Skeletal muscle tissue (tissue), 4 donors: ENCODE data around the gene MTX3. TPM values are rescaled to one million over a fixed set of nuclear protein-coding genes. Genes with fewer than 3 reads are reported as not detected.

ENCODE experiments used
- H3K27ac ChIP-seq: one replicate; pipeline ENCODE4 v1.7.0; 2013; ENCODE audit warnings: mild to moderate bottlenecking, low read depth, low read length, inconsistent platforms
- H3K27me3 ChIP-seq, 3 donors: one replicate each; pipeline ENCODE4 v1.7.0; 2013; ENCODE audit warnings: low read length in 3 of 3; ENCODE audit not compliant: control insufficient read depth in 3 of 3, insufficient read depth in 3 of 3
- H3K36me3 ChIP-seq, 3 donors: one replicate each; pipeline ENCODE4 v1.7.0; 2013; ENCODE audit warnings: low read length in 3 of 3; ENCODE audit not compliant: control insufficient read depth in 3 of 3, insufficient read depth in 3 of 3
- H3K4me1 ChIP-seq, 3 donors: one replicate each; pipeline ENCODE4 v1.7.0; 2013; ENCODE audit warnings: low read length in 3 of 3, mild to moderate bottlenecking in 3 of 3; ENCODE audit not compliant: control insufficient read depth in 3 of 3, insufficient read depth in 3 of 3
- H3K4me3 ChIP-seq, 3 donors: one replicate each; pipeline ENCODE4 v1.7.0; 2013; ENCODE audit warnings: low read length in 3 of 3
- H3K9ac ChIP-seq, 3 donors: one replicate each; pipeline ENCODE4 v1.7.0; 2013; ENCODE audit warnings: low read length in 3 of 3, mild to moderate bottlenecking in 3 of 3, moderate library complexity in 2 of 3, low read depth in 1 of 3
- H3K9me3 ChIP-seq, 3 donors: one replicate each; pipeline ENCODE4 v1.7.0; 2013; ENCODE audit warnings: low read length in 3 of 3; ENCODE audit not compliant: control insufficient read depth in 3 of 3
- total RNA-seq: library from RNA; depleted of rRNA; stranded (reverse); fragments of >200 nt; gene quantifications from one replicate; pipeline ENCODE4 v1.2.3, GENCODE V29; 2014
- donor health status: Osteomylitis.

The MTX3 gene
- total RNA-seq, 1 donor from 2014 or later, result 10.4 TPM

DNA sequence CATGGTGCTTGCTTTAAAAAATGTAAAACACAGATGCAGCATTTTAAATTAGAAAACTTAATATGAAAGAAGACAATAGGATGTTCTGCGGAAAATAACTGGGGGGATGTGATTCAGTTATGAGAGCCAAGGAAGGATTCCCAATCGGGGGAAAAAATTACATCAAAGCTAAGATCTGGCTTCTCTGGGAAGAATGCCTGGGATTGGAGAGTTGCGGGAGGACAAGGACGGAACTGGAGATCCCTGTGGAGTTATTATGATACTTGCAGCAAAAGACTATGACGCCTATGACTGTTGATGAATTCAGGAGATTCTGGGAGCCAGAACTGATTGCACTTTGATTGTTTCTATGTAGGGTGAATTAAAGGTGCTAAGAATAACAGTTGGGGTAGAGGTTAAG is 24.6 kb downstream of the MTX3 start:
- Histone ChIP-seq H3K4me1 (no peaks in the 10 kb centered on the region), H3K4me3 (no peak overlapping the region), H3K27ac (no peak overlapping the region), H3K27me3 (no peaks in the 10 kb centered on the region), H3K9me3 (no peaks in the 10 kb centered on the region), H3K36me3 (no peaks in the 10 kb centered on the region), H3K9ac (no peak overlapping the region)

DNA sequence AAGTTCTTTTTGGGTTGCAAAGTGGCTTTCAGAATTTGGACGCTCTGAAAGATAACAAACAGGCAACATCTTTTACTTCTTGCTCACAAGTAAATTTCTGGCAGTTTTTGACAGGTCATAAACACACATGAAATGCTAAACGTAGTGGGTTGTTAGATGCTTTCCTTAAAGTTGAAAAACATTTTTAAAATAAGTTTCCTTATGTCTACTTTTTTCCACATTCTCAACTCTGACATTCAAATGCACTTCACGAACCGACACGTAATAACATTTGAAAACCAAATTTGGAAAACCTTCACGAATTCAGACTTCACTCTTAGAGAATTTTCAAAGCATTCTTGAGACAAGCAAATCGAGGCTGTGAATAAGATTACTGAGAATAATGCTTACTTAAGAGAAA is 26.9 kb downstream of the MTX3 start:
- Histone ChIP-seq H3K27me3 (no peaks in the 10 kb centered on the region), H3K27ac (no peak overlapping the region), H3K4me3 (no peak overlapping the region), H3K9me3 (no peaks in the 10 kb centered on the region), H3K4me1 (no peaks in the 10 kb centered on the region), H3K36me3 (no peaks in the 10 kb centered on the region), H3K9ac (no peak overlapping the region)

DNA sequence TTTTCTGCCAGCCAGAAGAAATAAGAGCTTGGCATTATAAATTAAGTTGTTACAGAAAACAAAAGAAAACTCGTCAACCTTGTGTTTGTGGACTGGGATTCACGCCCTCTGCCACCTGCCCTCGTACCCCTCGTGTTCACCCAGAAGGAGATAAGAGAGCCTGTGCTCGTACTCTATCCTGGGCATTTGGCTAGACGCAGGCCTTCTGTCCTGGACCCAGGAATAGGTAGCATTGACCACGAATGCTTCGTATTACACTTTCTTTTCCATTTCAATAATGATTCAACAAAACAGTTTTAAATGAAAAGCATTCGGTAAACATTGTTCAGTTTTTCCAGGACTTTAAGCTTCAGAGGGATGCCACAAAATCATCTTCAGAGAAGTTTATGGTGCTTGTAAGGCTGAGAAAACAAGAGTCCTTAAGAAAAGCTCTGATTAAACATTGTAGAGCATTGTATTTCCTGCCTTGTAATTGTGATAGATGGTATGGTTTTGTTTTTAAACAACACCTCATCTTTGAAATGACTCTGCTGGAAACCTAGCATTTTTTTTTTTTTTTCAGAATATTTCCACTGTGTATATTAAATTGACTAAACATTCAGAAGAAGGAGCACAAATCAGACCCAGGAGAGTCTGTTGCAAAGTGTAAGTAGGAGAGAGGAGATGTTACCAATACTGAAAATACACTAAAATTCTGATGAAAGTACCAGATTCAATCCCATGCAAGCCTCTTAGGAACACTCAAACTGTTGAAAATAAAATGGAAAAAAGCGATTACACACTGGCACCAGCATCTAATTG is 27.6 kb downstream of the MTX3 start:
- Histone ChIP-seq H3K27ac (no peak overlapping the region), H3K4me1 (no peaks in the 10 kb centered on the region), H3K9me3 (no peaks in the 10 kb centered on the region), H3K9ac (no peak overlapping the region), H3K36me3 (no peaks in the 10 kb centered on the region), H3K27me3 (no peaks in the 10 kb centered on the region), H3K4me3 (no peak overlapping the region)

GRCh38 chr5:79962575-79963222 is 28.4 kb downstream of the MTX3 start:
- no peaks in the 10 kb centered on the region for H3K9me3 ChIP-seq
- H3K27me3 ChIP-seq, result no peaks in the 10 kb centered on the region
- H3K9ac ChIP-seq, result no peak overlapping the region
- no peaks in the 10 kb centered on the region for H3K4me1 ChIP-seq
- no peaks in the 10 kb centered on the region for H3K36me3 ChIP-seq
- no peak overlapping the region for H3K27ac ChIP-seq
- H3K4me3 ChIP-seq, result no peak overlapping the region

DNA sequence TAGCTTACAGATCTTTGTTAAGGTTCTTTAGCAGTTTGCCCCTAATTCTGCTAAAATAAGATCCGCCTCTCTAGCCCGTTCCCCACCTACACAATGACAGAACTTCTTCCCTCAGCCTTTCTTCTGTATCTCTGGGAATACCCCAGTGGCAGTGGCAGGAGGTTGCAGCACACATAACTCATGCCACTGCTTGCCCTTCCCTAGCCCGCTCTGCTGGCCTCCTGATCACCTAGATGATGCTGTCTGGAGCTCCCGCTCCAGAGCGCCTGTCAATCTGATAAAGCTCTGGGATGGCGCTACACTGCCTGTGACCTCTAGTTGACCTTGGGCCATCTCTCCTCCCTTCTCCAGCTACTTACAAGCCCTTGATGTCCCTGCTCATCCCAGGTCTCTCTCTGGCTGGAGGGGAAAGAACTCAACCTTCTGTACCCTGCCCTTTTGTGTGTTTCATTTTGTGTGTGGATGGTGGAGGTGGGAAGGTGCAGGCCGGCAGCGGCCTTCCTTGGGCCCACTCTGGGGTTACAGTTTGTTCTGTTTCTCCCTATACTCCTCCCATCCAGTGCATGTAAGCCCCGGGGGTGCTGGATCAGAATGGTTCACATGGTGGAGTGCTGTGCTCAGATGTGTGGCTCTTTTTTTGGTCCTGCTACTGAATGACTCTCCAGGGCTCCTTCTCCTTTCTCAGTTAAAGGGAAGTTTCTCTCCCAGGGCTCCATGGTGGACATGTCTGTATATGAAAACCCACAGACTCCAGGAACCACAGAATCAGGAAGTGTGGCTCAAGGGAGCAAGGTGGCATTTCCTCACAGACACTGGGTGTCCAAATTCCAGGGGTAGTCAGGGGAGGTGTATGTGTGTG is 29.1 kb downstream of the MTX3 start:
- Histone ChIP-seq H3K4me1 (no peaks in the 10 kb centered on the region), H3K36me3 (no peaks in the 10 kb centered on the region), H3K27me3 (no peaks in the 10 kb centered on the region), H3K9me3 (no peaks in the 10 kb centered on the region), H3K9ac (no peak overlapping the region), H3K27ac (no peak overlapping the region), H3K4me3 (no peak overlapping the region)

GRCh38 chr5:79959407-79959806 is 31.7 kb downstream of the MTX3 start:
- Histone ChIP-seq H3K4me3 (no peak overlapping the region), H3K4me1 (peaks cover 0 to 7% (median 6%) of the 10 kb centered on the region in 3 donors), H3K36me3 (no peaks in the 10 kb centered on the region), H3K27me3 (no peaks in the 10 kb centered on the region), H3K27ac (no peak overlapping the region), H3K9ac (no peak overlapping the region), H3K9me3 (no peaks in the 10 kb centered on the region)

DNA sequence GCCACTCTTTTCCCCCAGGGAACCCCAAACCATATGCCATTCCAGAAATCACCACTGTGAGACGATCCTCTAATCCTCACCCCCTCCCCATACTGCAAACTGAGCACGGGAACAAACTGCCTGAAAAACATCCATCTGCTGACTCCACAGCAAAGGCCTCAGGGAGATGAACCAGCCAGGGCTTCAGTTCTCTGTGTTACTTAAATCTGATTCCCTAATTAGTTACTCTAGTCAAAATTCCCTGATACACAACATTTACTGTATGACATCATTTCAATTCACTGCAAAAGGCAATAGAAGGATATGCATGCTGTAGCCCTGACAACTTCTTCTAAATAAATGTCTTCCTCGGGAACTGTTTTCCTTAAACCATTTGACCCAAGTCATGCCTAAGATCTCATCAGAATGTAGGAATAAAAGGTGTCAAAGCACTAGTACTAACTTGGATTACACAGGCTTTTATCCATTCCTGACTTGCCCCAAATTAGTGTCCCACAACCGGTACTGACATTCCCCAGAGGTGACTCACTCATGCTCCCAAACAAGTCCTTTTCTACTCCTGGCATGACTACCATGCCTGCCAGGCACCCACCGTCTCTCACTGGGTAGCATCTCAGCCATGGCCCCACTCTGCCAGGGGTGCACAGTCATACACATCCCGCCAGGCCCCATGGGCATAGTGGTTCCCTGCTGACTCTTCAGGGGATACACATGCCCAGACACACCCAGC is 35.0 kb downstream of the MTX3 start:
- H3K36me3 ChIP-seq, result no peaks in the 10 kb centered on the region
- H3K27me3 ChIP-seq, result no peaks in the 10 kb centered on the region
- H3K9ac ChIP-seq, result no peak overlapping the region
- no peak overlapping the region for H3K4me3 ChIP-seq
- no peak overlapping the region for H3K27ac ChIP-seq
- peaks cover 0 to 7% (median 6%) of the 10 kb centered on the region in 3 donors for H3K4me1 ChIP-seq
- no peaks in the 10 kb centered on the region for H3K9me3 ChIP-seq

DNA sequence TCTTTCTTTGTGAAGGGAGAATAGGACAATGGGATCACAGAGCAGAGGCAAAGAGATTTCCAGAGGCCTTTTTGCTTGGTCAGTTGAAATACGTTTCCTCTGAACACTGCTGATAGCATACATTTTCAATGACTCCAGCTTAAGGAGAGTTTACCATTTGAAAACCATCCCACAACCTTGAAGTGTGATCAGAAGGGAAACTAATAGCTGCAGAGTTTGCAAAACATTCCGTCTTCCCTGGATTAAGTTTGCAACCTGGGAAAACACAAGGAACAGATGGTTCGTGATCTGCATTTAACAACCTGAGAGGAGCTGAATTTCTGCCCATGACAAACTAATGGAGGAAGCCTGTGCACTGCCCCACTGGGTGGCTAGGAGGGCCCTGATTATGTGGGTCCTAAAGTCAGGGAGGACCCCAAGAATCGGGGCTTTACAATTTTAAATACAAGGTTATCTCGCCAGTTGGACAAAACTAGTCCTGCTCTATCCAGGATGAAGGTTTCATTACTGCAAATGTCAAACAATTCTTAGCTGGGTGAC is 35.6 kb downstream of the MTX3 start:
- H3K27ac ChIP-seq, result peak overlapping the region; percentile 34
- H3K4me3 ChIP-seq, result no peak overlapping the region
- no peak overlapping the region for H3K9ac ChIP-seq
- no peaks in the 10 kb centered on the region for H3K27me3 ChIP-seq
- peaks cover 0 to 7% (median 6%) of the 10 kb centered on the region in 3 donors for H3K4me1 ChIP-seq
- H3K36me3 ChIP-seq, result no peaks in the 10 kb centered on the region
- H3K9me3 ChIP-seq, result no peaks in the 10 kb centered on the region

DNA sequence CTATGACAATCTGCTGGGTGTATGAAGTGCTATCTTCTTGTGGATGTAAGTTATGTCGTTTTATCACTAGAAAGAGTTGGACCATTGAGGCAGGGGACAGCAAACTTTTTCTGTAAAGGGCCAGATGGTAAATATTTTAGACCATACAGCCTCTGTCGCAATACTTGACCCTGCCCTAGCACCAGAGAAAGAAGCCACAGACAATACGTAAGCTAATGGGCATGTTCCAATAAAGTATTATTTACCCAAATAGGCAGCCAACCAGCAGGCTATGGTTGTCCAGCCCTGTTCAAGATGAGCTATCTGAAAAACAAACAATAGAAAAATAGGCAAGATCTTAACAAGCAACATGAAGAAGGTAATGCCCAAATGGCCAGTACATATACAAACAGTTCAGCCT is 36.4 kb downstream of the MTX3 start:
- Histone ChIP-seq H3K9me3 (no peaks in the 10 kb centered on the region), H3K27me3 (no peaks in the 10 kb centered on the region), H3K9ac (no peak overlapping the region), H3K4me1 (peaks cover 0 to 7% (median 6%) of the 10 kb centered on the region in 3 donors), H3K36me3 (no peaks in the 10 kb centered on the region), H3K4me3 (no peak overlapping the region), H3K27ac (no peak overlapping the region)
